NCI-H187 treated with DMSO at 0.1 percent for 48 hours (cell line): ENCODE results near the gene ANO4.
A peak's percentile ranks its signal among the peaks of the same experiment; 100 is the strongest.
"Not testable (repeated sequence)": the region's sequence is repeated elsewhere in the genome, so short reads cannot be mapped to it uniquely, and the experiment has no call there.

ENCODE experiments used
- DNase-seq: peaks from one replicate; lab custom pipeline; 2025; lab: John Stamatoyannopoulos, UW

ANO4 gene

GRCh38 chr12:101045486-101046464, 251.2 kb downstream of the ANO4 start:
- DNase-seq = no peak

DNA sequence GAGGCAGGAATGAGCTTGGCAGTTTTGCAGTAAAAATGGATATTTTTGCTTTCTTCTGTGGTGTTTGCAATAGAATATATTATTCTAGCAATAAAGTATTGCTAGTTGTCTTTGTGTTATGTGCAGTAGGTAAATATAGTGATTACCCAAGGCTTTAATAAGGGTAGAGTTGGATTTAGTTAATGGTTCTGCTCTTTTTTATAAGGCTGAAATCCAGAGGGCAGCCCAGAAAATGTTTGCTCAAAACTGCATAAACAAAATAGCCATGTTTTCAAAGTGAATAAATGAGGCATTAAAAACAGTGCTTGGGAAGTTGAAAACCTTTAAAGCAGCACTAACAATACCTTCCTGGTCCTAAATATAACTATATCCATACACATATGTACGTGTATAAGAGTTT, 253.1 kb downstream of the ANO4 start:
- DNase-seq = no peak

GRCh38 chr12:101050631-101051030, 256.1 kb downstream of the ANO4 start:
- no peak for DNase-seq

DNA sequence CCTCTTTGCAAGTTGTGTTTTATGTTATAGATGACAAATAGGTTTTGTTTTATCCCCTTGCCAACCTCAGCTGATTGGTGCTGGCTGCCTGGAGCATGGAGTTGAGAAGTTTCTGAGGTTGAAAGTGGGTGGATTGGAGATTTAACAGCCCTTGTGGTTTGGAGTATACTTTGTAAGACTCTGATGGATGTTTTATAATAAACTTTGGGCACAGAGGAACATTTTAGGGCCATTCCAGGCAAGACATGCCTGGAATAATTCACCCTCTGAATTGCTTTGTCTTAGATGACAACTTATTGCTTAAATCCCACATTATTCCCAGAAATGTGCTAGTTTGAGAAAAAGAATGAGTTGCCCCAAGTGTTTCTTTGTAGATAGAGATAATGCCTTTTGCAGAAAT, 256.6 kb downstream of the ANO4 start:
- DNase-seq = no peak

GRCh38 chr12:101051901-101052550, 257.4 kb downstream of the ANO4 start:
- DNase-seq = no peak

- DNase-seq = no peak
Measured at GRCh38 chr12:101053203-101053602, 258.6 kb downstream of the ANO4 start.

DNA sequence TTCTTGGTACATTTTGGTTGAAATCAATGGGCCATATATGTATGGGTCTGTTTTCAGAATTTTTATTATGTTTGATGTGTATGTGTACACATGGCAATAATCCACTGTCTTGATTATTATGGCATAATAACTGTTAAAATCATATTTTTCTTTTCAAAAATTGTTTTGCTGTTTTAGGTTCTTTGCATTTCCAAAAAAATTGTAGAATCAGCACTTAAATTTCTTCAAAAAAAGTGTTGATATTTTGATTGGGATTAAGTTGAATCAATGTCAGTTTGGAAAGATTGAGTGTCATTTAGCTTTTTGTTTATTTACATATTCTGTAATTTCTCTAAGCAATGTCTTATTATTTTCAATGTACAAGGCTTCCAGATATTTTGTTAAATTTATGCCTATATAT, 261.4 kb downstream of the ANO4 start:
- DNase-seq = no peak

DNA sequence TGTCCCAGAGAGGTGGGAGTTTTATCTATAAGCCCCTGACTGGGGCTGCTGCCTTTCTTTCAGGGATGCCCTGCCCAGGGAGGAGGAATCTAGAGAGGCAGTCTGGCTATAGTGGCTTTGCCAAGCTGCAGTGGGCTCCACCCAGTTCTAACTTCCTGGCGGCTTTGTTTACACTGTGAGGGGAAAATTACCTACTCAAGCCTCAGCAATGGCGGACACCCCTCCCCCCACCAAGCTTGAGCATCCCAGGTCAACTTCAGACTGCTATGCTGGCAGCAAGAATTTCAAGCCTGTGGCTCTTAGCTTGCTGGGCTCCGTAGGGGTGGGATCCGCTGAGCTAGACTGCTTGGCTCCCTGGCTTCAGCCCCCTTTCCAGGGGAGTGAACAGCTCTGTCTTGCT, 267.9 kb downstream of the ANO4 start:
- DNase-seq = not testable (repeated sequence)

DNA sequence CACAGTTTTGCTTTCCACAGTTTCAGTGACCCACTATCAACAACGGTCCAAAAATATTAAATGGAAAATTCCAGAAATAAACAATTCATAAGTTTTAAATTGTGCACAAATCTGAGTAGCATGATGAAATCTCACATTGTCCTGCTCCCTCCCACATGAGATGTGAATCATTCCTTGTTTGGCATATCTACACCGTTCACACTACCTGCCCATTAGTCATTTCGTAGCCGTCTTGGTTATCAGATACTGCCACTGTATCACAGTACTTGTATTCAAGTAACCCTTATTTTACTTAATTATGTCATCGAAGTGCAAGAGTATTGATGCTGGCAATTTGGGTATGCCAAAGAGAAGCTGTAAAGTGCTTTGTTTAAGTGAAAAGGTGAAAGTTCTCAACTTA, 270.1 kb downstream of the ANO4 start:
- no peak for DNase-seq

GRCh38 chr12:101066489-101066888, 271.9 kb downstream of the ANO4 start:
- DNase-seq = no peak

GRCh38 chr12:101068402-101068801, 273.8 kb downstream of the ANO4 start:
- no peak for DNase-seq

- no peak for DNase-seq
Measured at GRCh38 chr12:101068836-101069235, 274.3 kb downstream of the ANO4 start.

GRCh38 chr12:101074940-101075680, 280.5 kb downstream of the ANO4 start:
- no peak for DNase-seq

DNA sequence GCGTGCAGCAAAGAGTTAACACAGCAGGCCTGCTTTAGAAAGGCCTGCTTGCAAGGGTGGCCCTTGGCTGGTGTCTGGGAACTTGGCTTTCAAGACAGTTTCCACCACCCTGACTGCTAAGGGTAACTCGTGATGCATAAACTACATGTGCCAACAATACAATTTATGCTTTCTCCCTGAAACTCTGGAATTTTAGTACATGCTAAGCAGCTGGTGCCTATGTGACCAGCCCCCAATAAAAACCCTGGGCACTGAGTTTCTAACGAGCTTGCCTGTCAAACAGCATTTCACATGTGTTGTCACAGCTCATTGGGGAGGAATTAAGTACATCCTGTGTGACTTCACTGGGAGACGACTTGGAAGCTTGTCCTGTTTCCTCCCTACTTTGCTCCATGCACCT, 282.3 kb downstream of the ANO4 start:
- no peak for DNase-seq

- DNase-seq = no peak
Measured at GRCh38 chr12:101077791-101078528, 283.4 kb downstream of the ANO4 start.

- no peak for DNase-seq
Measured at GRCh38 chr12:101078536-101079285, 284.1 kb downstream of the ANO4 start.

GRCh38 chr12:101082706-101083105, 288.1 kb downstream of the ANO4 start:
- no peak for DNase-seq

DNA sequence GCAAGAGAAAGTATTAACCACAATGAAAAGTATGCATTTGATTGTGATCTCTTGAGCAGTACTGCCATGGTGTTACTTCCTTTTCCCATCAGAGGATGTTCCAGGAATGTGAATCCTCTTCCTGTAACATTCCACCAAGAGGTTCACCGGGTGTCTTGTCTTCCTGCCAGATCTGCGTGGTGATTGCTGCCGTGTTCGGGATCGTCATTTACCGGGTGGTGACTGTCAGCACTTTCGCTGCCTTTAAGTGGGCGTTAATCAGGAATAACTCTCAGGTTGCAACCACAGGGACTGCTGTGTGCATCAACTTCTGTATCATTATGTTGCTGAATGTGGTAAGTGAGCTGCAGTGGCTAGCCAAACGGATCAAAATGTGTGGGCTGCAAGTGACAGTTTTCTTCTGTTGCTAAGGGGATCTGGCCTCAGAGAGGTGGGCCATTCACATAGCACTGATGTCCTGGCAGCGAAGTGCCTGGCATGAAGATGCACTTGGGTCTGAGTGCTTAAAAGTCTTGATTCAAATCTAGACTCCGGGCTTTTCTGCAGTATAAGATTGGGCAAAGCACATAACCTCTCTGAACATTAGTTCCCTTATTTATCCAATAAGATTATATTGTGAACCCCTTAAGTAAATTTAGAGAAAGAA, 292.0 kb downstream of the ANO4 start:
- DNase-seq = peak; percentile 16

DNA sequence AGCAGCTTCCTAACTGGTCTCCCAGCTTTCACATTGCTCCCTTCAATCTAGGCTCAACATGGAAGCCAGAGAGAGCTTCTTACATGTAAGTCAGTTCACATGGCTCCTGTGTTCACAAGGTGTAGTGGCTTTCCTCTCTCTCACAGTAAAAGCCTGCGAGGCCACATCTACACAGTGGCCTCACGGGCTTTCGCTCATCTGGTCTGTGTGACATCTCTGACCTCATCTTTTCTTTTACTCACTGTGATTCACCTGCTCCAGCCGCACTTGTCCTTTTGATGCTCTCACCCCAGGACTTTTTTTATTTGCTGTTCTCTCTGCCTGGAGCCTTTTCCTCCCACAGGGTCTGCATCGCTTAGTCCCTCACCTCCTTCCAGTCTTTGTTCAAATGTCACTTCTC, 293.3 kb downstream of the ANO4 start:
- DNase-seq = no peak

DNA sequence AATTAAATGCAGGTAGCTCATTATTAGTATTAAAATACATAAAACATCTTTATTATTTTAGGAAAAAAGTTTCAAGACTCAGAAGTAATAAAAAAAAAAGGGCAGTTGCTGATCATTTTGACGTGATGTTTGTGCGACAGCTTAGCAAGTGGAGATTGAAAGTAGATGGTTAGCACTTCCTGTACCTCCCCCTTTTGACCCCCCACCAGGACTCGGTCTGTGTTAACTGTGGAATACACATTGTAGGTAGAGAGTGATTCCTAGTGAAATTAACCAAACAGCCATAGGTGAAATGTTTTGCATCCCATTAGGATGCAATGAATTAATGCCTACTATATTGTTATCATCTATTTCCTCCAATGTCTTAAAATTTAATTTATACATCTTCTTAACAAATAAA, 294.7 kb downstream of the ANO4 start:
- no peak for DNase-seq

- DNase-seq = not testable (repeated sequence)
Measured at GRCh38 chr12:101090222-101090621, 295.6 kb downstream of the ANO4 start.
